ENCODE measurements around the gene EDNRA. TPM values are rescaled to one million over a fixed set of nuclear protein-coding genes. Genes with fewer than 3 reads are reported as not detected.
A peak's percentile ranks its signal among the peaks of the same experiment; 100 is the strongest.

The EDNRA gene
- total RNA-seq, 1 experiment from 2014 or later, result 14.9 TPM

DNA sequence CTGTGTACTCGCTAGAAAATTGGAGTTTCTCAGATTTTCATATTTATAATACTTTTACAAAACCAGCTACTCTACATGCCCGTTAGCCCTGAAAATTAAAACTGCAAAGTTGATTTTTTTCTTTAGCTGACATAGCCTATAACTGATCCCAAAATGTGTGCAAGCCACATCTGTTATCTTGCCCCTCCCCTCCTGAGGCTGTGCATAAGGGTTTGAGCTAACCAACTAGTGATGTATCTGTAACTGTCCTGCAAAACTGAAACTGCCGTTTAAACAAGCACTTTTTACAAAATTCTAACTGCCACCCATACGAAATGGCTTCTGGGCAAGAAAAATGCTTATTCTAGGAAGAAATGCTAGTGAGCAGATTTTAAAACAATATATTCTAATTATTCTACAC lies 59.1 kb downstream of the EDNRA start:
- no peak for DNase-seq (ENCODE audit: low read depth)

DNA sequence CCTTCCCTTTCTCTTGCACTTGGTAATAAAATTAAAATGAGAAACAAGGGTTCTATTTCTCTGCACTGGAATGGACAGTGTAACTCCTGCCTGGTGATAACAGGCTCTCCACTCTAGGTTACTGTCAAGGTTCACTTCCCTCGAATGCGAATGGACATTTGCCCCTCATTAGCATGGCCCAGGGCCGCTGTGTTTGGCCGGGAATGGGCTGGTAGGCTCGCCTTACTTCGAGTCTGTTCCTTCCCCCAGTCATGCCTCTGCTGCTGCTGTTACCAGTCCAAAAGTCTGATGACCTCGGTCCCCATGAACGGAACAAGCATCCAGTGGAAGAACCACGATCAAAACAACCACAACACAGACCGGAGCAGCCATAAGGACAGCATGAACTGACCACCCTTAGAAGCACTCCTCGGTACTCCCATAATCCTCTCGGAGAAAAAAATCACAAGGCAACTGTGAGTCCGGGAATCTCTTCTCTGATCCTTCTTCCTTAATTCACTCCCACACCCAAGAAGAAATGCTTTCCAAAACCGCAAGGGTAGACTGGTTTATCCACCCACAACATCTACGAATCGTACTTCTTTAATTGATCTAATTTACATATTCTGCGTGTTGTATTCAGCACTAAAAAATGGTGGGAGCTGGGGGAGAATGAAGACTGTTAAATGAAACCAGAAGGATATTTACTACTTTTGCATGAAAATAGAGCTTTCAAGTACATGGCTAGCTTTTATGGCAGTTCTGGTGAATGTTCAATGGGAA lies 61.5 kb downstream of the EDNRA start:
- no peak for DNase-seq (ENCODE audit: low read depth)

DNA sequence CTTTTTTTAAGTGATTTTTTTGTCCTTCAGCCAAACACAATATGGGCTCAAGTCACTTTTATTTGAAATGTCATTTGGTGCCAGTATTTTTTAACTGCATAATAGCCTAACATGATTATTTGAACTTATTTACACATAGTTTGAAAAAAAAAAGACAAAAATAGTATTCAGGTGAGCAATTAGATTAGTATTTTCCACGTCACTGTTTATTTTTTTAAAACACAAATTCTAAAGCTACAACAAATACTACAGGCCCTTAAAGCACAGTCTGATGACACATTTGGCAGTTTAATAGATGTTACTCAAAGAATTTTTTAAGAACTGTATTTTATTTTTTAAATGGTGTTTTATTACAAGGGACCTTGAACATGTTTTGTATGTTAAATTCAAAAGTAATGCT lies 62.1 kb downstream of the EDNRA start:
- no peak for DNase-seq (ENCODE audit: low read depth)

DNA sequence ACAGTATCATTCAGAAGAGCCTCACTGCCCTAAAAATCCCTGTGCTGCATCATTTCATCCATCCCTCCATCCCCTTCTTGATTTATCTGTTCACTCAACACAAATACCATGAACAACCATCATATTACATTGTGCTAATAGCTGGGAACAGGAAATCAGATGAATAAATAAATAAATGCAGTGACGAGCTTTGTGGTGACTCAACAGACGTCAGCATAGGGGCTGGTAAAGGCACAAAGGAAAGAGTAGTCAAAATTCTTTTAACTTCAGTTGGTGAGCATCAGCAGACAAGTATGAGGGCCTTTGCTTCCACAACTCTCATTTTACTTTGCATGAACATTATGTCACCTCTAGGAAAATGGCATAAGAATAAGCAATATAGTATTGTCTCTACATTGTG lies 65.5 kb downstream of the EDNRA start:
- peak; percentile 90 for DNase-seq (ENCODE audit: low read depth)

DNA sequence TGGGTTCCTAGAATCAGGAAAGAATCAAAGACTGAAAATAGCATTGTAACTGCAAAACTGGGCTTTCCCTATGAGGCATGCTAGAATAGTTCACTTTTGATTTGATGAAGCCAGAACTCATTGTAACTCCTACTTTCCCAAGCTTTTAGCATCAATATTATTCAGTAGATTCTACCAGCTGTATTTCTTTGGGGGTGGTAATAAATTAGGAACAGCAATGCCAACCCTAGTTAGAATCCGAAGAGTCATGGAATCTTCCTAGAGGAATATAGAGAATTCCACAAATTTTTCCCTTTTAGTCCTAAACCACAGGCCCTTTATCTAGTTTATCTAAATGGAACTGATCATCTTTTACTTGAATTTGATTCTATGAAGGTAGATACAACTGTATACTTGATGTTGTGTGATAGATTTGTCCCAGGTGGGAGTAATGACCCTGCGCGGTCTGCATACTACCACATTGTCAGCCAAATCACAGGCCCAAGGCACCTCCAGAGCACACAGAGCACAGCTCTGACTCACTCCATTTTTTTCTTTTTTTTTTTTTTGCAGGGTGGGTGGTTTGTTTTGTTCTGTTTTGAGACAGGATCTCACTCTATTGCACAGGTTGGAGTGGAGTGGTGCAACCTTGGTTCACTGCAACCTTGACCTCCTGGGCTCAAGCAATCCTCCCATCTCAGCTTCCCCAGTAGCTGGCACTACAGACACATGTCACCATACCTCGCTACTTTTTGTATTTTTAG lies 66.6 kb downstream of the EDNRA start:
- peak; percentile 74 for DNase-seq (ENCODE audit: low read depth)

DNA sequence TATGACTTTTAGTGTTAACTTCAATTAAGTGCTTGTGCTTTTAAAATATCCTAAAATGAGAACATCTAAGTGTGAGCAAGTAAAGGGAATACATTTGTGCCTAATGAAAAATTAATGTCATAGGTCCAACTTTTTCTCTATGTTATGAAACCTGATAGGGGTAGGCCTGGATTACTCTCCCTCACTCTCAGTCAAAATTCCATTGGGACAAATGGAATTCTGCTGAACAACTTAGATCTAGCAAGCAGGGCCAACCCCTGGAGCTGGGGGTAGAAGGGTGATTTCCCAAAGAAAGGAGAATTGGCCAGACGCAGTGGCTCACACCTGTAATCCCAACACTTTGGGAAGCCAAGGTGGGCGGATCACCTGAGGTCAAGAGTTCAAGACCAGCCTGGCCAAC lies 67.4 kb downstream of the EDNRA start:
- DNase-seq (ENCODE audit: low read depth), result no peak

DNA sequence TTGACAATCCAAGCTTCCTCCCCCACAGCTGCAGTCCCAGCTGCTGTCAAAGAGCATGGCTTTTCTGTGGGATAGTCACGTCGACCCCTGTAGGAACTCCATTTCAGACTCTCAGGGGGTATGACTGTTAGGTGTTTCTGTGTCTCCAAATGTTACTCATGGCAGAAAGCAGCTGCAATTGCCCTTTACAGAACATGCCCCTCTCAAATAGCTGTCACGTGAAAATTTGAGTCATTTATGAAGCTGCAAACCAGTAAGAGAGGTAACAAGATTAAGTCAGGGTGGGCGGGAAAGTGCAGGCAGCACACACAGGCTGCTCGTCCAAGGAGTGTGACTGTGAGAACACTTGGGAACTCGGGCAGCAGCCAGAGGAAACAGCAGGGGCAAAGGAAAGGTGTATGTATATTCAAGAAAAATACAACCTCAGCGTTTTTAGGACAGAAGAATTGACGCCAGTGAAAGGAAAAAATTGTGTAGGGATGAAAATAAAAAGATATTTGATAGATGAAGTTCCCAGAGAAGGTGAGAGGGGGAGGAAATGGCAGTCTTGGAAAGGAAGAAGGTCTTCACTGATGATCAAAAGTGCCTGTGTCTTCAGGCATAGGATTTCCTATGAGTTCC lies 69.8 kb downstream of the EDNRA start:
- DNase-seq (ENCODE audit: low read depth), result peak; percentile 81

DNA sequence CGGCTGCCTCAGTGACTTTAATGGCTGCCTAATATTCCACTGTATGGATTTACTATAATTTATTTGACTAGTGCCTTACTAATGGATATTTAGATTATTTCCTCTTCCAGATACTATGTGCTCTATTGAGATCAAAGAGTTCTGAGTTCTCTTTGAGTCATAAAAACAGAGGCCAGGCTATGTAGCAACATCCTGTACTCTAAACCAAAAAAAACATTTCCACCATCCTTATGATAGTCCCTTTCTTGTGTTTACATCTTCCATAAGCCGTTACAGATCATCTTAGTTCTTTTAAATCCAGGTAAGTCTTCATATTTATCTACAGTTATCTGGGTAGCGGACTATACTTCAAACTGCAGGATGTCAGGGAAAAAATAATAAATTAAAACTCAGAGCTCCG lies 79.7 kb downstream of the EDNRA start:
- DNase-seq (ENCODE audit: low read depth), result peak; percentile 62

DNA sequence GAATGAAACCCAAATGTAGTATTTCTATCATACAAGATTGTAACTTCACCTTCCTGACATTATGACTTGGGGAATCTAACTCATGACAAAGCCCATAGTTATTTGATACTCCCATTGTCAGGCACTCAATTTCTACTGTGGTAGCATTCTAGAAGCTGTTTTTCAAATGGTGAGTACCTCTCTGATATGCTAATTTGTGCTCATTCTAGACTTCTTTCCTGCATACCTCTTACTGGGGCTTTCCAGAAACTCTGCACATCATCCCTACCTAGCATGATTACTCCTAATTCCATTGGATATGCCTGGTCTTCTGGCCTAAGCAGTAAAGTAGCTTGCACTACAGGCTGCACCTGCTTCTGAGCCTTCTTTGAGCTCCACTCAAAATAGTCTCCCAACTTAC lies 85.9 kb downstream of the EDNRA start:
- DNase-seq (ENCODE audit: low read depth), result no peak

DNA sequence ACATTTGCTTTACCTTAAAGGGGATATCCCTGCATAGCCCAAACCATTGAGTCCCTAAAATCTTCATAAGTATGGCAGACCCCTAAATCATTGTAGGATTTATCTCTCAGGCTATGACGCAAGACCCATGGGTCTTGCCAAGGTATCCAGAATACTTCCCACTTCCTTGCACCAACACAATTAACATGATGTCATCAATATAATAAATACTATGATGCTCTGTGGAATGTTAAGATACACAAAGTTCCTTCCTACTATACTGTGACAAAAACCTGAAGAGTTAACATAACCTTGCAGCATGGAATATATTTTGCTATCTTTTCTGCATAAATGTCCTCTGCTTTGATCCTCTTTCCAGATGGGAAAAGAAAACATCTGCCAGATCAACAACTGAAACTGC lies 86.4 kb downstream of the EDNRA start:
- no peak for DNase-seq (ENCODE audit: low read depth)

DNA sequence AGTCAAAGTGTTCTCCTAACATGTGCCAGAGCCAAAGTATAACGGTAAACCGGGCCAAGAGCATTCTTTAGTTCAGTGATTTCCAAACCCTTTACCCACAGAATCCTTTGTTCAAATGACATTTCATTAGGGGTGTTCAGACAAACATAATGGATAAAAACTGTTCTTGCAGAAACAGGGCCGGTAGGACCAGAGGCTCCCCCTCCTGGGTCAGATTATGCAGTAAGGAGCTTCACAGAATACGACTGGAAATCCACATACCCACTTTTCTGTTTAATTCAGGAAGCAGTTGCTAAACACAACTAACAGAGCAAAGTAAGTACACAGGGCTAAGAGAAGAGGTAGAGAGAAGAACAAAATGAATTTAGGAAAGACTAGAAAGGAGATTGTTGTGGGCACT lies 89.7 kb downstream of the EDNRA start:
- DNase-seq (ENCODE audit: low read depth), result no peak

DNA sequence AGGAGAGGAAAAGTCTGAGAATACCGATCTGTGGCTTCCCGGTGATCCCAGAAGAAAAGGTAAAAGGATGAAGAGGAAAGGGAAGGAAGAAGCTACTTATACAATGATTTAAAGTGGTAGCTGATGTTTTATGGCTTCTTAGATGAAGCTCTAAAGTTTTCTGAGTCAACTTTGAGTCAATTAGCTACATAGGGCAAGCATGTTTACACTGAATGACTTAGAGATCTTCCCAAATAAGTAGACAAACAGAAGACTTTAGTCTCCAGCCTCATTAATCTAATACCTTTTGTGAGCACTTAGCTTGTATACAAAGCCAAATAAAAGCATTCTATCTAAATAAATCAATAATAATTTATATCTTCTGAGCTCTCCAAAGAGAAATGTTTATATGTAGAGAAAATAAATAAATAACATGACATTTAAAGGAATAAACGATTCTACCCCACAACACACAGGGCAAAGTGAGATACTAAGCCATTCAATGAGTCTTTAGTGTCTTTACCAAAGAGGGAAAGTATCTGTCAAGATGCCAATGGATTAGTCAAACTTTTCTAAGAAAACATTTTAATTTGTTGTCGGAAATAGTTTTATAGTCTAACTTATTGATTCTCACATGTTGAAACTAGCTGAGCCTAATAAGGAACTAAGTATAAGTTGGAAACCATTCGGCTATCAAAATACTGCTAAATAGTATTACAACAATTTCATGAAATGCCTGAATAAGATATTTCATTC lies 90.3 kb downstream of the EDNRA start:
- DNase-seq (ENCODE audit: low read depth), result no peak

DNA sequence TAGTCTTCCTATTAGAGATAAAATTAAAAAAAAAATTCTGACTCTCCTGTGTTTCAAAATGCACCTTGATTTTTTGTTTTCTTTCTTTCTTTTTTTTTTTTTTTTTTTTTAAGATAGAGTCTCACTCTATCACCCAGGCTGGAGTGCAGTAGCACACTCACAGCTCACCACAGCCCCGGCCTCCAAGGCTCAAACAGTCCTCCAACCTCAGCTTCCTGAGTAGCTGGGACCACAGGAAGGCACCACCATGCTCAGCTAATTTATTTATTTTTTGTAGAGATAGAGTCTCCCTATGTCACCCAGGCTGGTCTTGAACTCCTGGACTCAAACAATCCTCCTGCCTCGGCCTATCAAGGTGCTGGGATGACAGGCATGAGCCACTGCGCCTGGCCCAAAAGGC lies 95.2 kb downstream of the EDNRA start:
- DNase-seq (ENCODE audit: low read depth), result no peak

DNA sequence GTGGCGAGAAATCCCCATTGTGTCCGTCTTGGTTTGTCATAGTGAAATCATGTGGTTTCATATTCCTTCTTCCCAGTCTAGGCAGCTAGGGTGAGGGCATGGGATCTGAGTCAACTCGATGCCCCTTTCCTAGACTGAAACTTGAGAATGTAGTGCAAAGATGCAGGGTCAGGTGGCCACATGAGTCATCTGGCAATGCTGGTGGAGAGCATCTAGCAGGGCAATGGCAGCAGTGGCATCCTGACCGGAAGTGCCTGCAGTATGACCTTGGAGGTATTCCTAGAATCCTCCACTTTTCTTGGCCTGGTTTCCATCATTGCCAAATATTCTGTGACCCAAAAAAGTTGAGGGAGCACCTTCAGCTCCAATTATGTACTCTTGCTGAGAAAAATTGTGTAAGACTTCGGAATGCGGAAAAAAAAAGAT lies 97.2 kb downstream of the EDNRA start:
- DNase-seq (ENCODE audit: low read depth), result peak; percentile 99

DNA sequence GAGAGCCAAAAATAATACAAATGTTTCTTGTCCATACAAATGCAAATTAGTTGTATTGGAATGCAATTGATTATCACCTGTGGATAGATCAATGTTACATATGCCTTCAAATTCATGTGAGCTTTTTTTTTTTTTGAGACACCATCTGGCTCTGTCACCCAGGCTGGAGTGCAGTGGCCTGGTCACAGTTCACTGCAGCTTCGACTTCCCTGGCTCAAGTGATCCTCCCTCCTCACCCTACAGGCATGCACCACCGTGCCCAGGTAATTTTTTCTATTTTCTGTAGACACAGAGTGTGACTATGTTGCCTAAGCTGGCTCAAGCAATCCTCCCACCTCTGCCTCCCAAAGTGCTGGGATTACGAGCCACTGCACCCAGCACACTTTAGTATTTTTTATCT lies 97.7 kb downstream of the EDNRA start:
- no peak for DNase-seq (ENCODE audit: low read depth)

DNA sequence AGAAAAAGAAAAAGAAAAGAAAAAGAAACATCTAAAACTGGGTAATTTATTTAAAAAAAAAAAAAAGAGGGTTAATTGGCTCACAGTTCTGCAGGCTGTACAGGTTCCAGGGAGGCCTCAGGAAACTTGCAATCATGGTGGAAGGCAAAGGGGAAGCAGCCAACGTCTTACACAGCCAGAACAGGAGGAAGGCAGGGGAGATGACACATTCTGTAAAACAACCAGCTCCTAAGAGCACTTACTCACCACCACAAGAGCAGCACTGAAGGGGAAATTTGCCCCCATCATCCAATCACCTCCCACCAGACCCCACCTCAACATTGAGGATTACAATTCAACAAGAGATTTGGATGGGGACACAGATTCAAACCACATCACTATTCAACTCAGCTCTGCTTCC lies 99.5 kb downstream of the EDNRA start:
- peak; percentile 79 for DNase-seq (ENCODE audit: low read depth)

DNA sequence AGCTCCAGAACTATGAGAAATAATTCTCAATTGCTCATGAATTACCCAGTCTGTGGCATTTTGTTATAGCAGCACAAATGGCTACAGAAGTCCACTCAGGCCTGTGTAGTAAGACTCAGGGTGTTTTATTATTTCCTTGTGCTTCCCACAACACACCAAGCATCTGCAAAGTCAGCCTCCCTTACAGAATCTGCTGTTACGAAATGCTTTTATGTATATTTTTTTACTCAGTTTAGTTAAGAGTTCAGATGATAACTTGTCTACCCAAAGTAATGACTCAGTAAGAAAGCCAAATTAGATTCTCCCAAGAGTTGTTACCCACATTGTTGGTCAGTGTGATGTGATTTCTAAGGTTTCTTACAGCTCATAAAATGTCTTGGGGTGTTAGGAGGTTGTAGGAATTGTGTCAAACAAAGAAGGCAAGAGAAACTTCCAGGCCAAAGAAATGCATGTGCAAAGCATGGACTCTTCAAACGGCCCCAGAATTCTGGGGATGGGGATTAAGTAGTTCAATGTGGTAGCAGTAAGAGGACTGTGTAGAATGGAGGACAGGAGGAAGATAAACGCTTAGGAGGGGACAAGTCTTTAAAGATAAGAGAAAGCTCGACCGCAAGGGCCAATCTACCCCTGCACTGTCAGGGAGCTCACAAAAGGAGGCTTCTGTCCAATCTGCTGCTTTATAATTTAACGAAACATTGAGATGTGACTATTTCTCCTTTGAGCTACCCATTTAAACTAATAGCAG lies 100.9 kb downstream of the EDNRA start:
- no peak for DNase-seq (ENCODE audit: low read depth)

DNA sequence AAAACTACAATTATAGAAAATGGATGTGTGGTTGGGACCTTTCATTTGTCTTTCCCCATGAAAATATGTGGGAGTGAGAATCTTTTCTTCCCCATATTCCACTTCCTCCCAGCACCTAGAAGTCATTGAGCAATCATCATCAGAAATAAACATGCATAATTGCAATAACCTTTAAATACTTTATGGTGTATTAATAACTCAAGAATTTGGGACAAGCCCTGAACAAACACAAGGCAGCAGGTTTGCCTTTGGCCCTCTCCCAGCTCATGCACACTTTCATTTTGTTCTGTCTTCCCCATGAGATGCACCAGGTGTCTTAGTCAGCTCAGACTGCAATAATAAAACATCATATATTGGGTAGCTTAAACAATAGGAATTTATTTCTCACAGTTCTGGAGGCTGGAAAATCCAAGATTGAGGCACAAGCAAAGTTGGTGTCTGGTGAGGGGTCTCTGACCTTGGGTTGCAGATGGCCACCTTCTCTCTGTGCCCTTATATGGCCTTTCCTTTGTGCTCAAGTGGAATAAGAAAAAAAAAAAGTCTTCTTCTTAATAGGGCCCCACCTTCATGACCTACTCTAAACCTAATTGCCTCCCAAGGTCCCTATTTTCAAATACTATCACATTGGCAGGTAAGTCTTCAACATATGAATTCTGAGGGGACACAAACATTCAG lies 101.6 kb downstream of the EDNRA start:
- no peak for DNase-seq (ENCODE audit: low read depth)

DNA sequence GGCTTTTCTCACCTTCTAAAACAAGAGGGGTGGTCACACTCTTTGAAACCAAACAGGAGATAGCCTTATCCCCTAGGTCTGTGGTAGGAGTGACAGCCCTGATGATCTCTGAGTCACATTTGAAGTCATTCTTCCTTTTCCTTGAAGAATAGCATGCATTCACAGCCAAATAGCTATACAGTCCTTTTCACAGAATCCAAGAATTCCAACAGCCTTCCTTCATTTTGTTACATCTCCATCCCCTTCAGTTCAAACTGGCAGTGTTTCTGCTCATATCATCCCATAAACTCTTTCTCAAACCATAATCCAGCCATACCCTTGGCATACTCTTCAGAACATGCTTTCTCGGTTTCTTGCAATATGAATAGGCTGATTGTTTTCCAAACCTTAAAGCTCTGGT lies 103.0 kb downstream of the EDNRA start:
- DNase-seq (ENCODE audit: low read depth), result peak; percentile 48

DNA sequence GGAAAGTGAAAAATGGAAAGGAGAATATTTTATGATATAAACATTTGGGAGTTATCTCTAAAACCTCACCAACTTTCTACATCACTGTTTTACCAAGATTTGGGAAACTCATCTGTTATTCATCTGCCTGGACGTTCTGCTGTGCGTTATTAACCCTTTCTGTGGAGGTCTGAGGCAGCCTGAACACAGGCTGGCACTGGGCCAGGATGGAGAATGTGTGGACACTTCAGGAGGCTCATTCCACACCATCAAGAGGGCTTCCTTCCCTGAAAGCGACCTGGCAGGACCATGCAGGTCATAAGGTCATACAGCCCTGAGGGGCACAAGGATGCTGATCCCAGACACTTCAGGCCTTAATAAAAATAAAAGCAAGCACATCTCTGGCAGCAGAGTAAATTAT lies 105.1 kb downstream of the EDNRA start:
- DNase-seq (ENCODE audit: low read depth), result no peak

DNA sequence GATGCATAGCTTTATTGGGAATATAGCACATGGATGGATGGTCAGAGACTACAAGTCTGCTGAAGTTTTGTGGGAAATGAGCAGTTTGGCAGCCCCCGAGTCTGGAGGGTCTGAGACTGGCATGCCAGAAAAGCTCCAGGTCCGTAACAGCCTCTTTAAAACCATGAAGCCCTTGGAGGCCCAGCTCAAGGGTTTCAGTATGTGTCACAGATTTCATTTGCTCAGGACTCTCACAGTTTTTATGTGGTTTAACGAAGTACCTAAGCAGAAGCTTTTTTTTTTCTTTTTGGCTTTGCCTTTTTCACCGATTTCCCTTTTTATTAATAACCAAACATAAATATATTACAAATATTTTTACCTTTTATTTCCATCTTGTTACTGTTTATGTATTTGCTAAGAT lies 105.7 kb downstream of the EDNRA start:
- no peak for DNase-seq (ENCODE audit: low read depth)

All from HT1080 (cell line).